ENCODE data around the gene CNFN. TPM values are rescaled to one million over a fixed set of nuclear protein-coding genes. Genes with fewer than 3 reads are reported as not detected.
A peak's percentile ranks its signal among the peaks of the same experiment; 100 is the strongest.

The CNFN gene
- polyA plus RNA-seq, 2 donors = 5,144 to 7,132 TPM

DNA sequence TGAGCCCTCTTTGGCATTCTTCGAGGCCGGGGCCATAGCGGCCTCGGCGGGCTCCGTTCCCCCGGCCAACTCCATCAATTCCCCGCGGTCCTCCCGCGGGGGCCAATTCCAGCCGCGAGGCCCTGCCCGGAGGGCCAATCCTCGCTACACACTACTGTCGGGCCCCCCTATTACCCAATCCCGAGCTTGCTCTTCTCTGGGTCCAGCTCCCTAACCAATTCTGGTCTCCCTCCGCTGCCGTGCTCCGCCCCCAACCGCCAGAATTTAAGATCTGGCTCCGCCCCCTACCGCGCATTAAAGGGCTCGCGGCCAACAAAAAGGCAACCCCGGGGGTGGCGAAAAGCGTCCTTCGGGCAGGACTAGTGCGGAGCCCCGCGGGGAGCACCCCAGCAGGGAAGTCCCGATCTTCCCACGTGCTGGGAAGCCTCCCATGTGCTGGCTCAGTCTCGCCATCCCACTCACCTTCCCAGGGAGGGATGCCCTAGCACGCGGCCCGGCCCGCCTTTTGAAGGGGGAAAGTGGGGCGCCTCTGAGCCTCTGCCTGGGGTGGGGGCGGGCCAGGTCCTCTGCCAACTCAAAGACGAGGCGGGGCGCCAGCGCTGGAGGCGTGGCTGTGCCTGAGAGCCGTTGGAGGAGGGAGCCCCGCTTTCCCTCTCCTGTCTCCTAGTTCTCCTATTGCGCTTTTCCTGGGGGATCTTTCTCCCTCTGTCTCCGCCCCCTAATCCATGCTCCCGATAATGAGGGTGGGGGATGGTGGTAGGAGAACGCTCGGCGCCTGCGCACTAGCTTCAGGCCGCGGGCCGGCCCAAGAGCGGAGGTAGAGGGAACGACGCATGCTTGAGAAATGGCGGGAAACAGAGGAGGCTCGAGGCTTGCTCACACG is 33.6 kb upstream of the CNFN start:
- H3K36me3 ChIP-seq (ENCODE audit: control insufficient read depth in 2 of 2, insufficient read depth in 2 of 2, low read length in 1 of 2) = no peaks in the 10 kb centered on the region
- peak overlapping the region; percentile 20 to 80 for H3K27ac ChIP-seq (ENCODE audit: low read depth in 2 of 2, low read length in 1 of 2)
- no peaks in the 10 kb centered on the region for H3K9me3 ChIP-seq (ENCODE audit: control insufficient read depth in 2 of 2, insufficient read depth in 1 of 2, low read depth in 1 of 2, low read length in 1 of 2)
- H3K4me3 ChIP-seq (ENCODE audit: low read depth in 1 of 2, low read length in 2 of 2) = peak overlapping the region; percentile 66 to 72
- no peaks in the 10 kb centered on the region for H3K27me3 ChIP-seq (ENCODE audit: control insufficient read depth in 1 of 2, insufficient read depth in 2 of 2, low read length in 2 of 2)
- peaks cover 7 to 28% of the 10 kb centered on the region in 2 donors for H3K4me1 ChIP-seq (ENCODE audit: control insufficient read depth in 2 of 2, insufficient read depth in 2 of 2, low read length in 1 of 2)
- 6 to 8% methylated on average over 62 to 65 of the region's 65 CpGs for WGBS, 2 donors

GRCh38 chr19:42422901-42423461 is 32.9 kb upstream of the CNFN start:
- H3K27me3 ChIP-seq (ENCODE audit: control insufficient read depth in 1 of 2, insufficient read depth in 2 of 2, low read length in 2 of 2) = no peaks in the 10 kb centered on the region
- H3K4me1 ChIP-seq (ENCODE audit: control insufficient read depth in 2 of 2, insufficient read depth in 2 of 2, low read length in 1 of 2) = peaks cover 7 to 28% of the 10 kb centered on the region in 2 donors
- H3K36me3 ChIP-seq (ENCODE audit: control insufficient read depth in 2 of 2, insufficient read depth in 2 of 2, low read length in 1 of 2) = no peaks in the 10 kb centered on the region
- H3K9me3 ChIP-seq (ENCODE audit: control insufficient read depth in 2 of 2, insufficient read depth in 1 of 2, low read depth in 1 of 2, low read length in 1 of 2) = no peaks in the 10 kb centered on the region
- H3K27ac ChIP-seq (ENCODE audit: low read depth in 2 of 2, low read length in 1 of 2) = peak overlapping the region; percentile 62 to 80
- peak overlapping the region; percentile 66 to 72 for H3K4me3 ChIP-seq (ENCODE audit: low read depth in 1 of 2, low read length in 2 of 2)
- WGBS, 2 donors = 2 to 6% methylated on average over 38 of the region's 38 CpGs

DNA sequence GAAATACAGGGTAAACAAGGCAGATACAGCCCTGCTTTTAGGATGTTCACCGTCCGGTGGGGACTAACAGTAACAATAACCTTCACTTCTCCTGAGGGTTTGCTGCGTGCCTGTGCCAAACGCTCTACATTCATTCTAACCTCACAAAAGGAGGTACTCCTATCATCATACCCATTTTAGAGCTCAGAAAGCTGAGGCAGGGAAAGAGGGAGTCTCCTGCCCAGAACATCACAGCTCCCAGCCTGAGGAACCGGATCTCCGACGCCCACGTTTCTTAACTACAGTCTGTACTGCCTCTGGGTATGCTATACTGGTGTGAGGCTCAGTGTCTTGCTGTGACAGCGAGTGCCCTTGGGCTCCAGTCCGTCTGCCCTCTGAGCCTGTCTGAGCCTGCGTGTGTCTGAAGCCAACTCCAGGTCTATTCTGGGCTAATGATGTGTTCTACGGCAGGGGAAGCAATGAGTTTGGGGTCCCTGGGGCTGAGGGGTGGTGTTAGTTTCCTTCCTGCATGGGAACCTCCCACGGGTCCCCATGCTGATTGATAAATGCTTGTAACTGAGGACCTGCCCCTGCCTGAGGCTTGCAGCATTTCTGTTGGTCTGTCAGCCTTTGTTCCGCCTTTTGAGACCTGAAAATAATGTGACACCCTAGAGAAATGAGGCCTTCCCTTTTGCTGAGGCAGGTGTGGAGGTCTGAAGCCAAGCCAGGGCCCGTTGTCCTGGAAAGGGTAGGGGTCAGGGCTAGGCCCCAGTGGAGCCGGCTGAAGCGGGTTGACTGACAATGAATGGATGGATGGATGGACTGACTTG is 32.2 kb upstream of the CNFN start:
- no peaks in the 10 kb centered on the region for H3K36me3 ChIP-seq (ENCODE audit: control insufficient read depth in 2 of 2, insufficient read depth in 2 of 2, low read length in 1 of 2)
- no peaks in the 10 kb centered on the region for H3K27me3 ChIP-seq (ENCODE audit: control insufficient read depth in 1 of 2, insufficient read depth in 2 of 2, low read length in 2 of 2)
- WGBS, 2 donors = 38 to 47% methylated on average over 17 of the region's 17 CpGs
- no peaks in the 10 kb centered on the region for H3K9me3 ChIP-seq (ENCODE audit: control insufficient read depth in 2 of 2, insufficient read depth in 1 of 2, low read depth in 1 of 2, low read length in 1 of 2)
- H3K4me3 ChIP-seq (ENCODE audit: low read depth in 1 of 2, low read length in 2 of 2) = peak overlapping the region; percentile 66 to 72
- peak overlapping the region; percentile 62 to 80 for H3K27ac ChIP-seq (ENCODE audit: low read depth in 2 of 2, low read length in 1 of 2)
- peaks cover 7 to 28% of the 10 kb centered on the region in 2 donors for H3K4me1 ChIP-seq (ENCODE audit: control insufficient read depth in 2 of 2, insufficient read depth in 2 of 2, low read length in 1 of 2)

GRCh38 chr19:42421591-42422031 is 31.5 kb upstream of the CNFN start:
- Histone ChIP-seq H3K4me3 (ENCODE audit: low read depth in 1 of 2, low read length in 2 of 2) (no peak overlapping the region), H3K27ac (ENCODE audit: low read depth in 2 of 2, low read length in 1 of 2) (peak overlapping the region; percentile 62 to 87), H3K9me3 (ENCODE audit: control insufficient read depth in 2 of 2, insufficient read depth in 1 of 2, low read depth in 1 of 2, low read length in 1 of 2) (no peaks in the 10 kb centered on the region), H3K4me1 (ENCODE audit: control insufficient read depth in 2 of 2, insufficient read depth in 2 of 2, low read length in 1 of 2) (peaks cover 7 to 28% of the 10 kb centered on the region in 2 donors), H3K36me3 (ENCODE audit: control insufficient read depth in 2 of 2, insufficient read depth in 2 of 2, low read length in 1 of 2) (no peaks in the 10 kb centered on the region), H3K27me3 (ENCODE audit: control insufficient read depth in 1 of 2, insufficient read depth in 2 of 2, low read length in 2 of 2) (no peaks in the 10 kb centered on the region)
- 41 to 50% methylated on average over 9 of the region's 9 CpGs for WGBS, 2 donors

DNA sequence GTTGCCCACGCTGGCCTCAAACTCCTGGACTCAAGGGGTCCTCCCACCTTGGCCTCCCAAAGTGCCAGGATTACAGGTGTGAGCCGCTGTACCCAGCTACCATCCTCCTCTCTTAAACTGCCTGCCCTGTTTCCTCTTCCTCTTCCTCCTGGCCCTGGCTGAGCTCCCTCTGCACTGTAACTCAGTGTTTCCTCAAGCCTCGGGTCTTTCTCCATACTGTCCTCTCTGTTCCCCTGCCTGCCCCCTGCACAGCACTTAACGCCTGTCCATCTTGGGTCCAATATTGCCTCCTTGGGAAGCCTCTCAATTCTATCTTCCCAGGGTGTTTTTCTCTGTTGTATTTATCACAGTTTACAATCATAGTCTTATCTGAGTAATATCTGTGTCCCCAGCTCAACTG is 31.0 kb upstream of the CNFN start:
- Histone ChIP-seq H3K27ac (ENCODE audit: low read depth in 2 of 2, low read length in 1 of 2) (peak overlapping the region; percentile 62 to 87), H3K9me3 (ENCODE audit: control insufficient read depth in 2 of 2, insufficient read depth in 1 of 2, low read depth in 1 of 2, low read length in 1 of 2) (no peaks in the 10 kb centered on the region), H3K36me3 (ENCODE audit: control insufficient read depth in 2 of 2, insufficient read depth in 2 of 2, low read length in 1 of 2) (no peaks in the 10 kb centered on the region), H3K4me3 (ENCODE audit: low read depth in 1 of 2, low read length in 2 of 2) (no peak overlapping the region), H3K4me1 (ENCODE audit: control insufficient read depth in 2 of 2, insufficient read depth in 2 of 2, low read length in 1 of 2) (peaks cover 7 to 28% of the 10 kb centered on the region in 2 donors), H3K27me3 (ENCODE audit: control insufficient read depth in 1 of 2, insufficient read depth in 2 of 2, low read length in 2 of 2) (no peaks in the 10 kb centered on the region)
- WGBS, 2 donors = 72 to 76% methylated on average over 4 of the region's 4 CpGs

GRCh38 chr19:42420055-42420544 is 30.0 kb upstream of the CNFN start:
- Histone ChIP-seq H3K27me3 (ENCODE audit: control insufficient read depth in 1 of 2, insufficient read depth in 2 of 2, low read length in 2 of 2) (no peaks in the 10 kb centered on the region), H3K36me3 (ENCODE audit: control insufficient read depth in 2 of 2, insufficient read depth in 2 of 2, low read length in 1 of 2) (no peaks in the 10 kb centered on the region), H3K27ac (ENCODE audit: low read depth in 2 of 2, low read length in 1 of 2) (peak overlapping the region; percentile 37 to 87), H3K4me1 (ENCODE audit: control insufficient read depth in 2 of 2, insufficient read depth in 2 of 2, low read length in 1 of 2) (peaks cover 7 to 28% of the 10 kb centered on the region in 2 donors), H3K9me3 (ENCODE audit: control insufficient read depth in 2 of 2, insufficient read depth in 1 of 2, low read depth in 1 of 2, low read length in 1 of 2) (no peaks in the 10 kb centered on the region), H3K4me3 (ENCODE audit: low read depth in 1 of 2, low read length in 2 of 2) (no peak overlapping the region)
- WGBS, 2 donors = 24 to 25% methylated on average over 10 of the region's 10 CpGs

DNA sequence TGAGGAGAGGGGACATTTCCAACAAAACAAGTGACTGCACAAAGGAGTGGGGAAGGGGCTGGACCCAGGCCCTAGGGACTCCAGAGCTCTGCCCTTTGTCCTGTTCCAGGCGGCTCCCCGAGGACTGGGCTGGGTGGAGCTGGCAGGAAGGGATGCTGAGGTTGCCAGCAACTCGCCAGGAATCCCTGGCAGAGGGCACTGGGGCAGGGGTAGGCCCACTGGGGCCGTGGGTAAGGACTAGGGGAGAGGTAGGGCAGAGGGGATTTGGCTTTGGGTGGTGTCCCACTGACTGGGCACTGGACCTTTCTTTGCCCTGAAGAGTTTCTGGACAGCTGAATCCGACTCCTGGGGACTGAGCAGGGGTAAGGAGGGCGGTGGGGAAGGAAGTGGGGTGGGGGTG is 29.2 kb upstream of the CNFN start:
- 59 to 60% methylated on average over 6 of the region's 6 CpGs for WGBS, 2 donors
- H3K36me3 ChIP-seq (ENCODE audit: control insufficient read depth in 2 of 2, insufficient read depth in 2 of 2, low read length in 1 of 2) = no peaks in the 10 kb centered on the region
- H3K27ac ChIP-seq (ENCODE audit: low read depth in 2 of 2, low read length in 1 of 2) = peak overlapping the region in 1 of 2 donors; percentile 10
- H3K9me3 ChIP-seq (ENCODE audit: control insufficient read depth in 2 of 2, insufficient read depth in 1 of 2, low read depth in 1 of 2, low read length in 1 of 2) = no peaks in the 10 kb centered on the region
- H3K27me3 ChIP-seq (ENCODE audit: control insufficient read depth in 1 of 2, insufficient read depth in 2 of 2, low read length in 2 of 2) = no peaks in the 10 kb centered on the region
- no peak overlapping the region for H3K4me3 ChIP-seq (ENCODE audit: low read depth in 1 of 2, low read length in 2 of 2)
- peaks cover 7 to 27% of the 10 kb centered on the region in 2 donors for H3K4me1 ChIP-seq (ENCODE audit: control insufficient read depth in 2 of 2, insufficient read depth in 2 of 2, low read length in 1 of 2)

- peaks cover 0 to 11% of the 10 kb centered on the region in 2 donors for H3K36me3 ChIP-seq (ENCODE audit: control insufficient read depth in 2 of 2, insufficient read depth in 2 of 2, low read length in 1 of 2)
- peaks cover 4 to 7% of the 10 kb centered on the region in 2 donors for H3K4me1 ChIP-seq (ENCODE audit: control insufficient read depth in 2 of 2, insufficient read depth in 2 of 2, low read length in 1 of 2)
- H3K4me3 ChIP-seq (ENCODE audit: low read depth in 1 of 2, low read length in 2 of 2) = no peak overlapping the region
- H3K27me3 ChIP-seq (ENCODE audit: control insufficient read depth in 1 of 2, insufficient read depth in 2 of 2, low read length in 2 of 2) = no peaks in the 10 kb centered on the region
- 74 to 80% methylated on average over 4 of the region's 4 CpGs for WGBS, 2 donors
- no peaks in the 10 kb centered on the region for H3K9me3 ChIP-seq (ENCODE audit: control insufficient read depth in 2 of 2, insufficient read depth in 1 of 2, low read depth in 1 of 2, low read length in 1 of 2)
- H3K27ac ChIP-seq (ENCODE audit: low read depth in 2 of 2, low read length in 1 of 2) = no peak overlapping the region
Observed at GRCh38 chr19:42412661-42413076, 22.6 kb upstream of the CNFN start.

DNA sequence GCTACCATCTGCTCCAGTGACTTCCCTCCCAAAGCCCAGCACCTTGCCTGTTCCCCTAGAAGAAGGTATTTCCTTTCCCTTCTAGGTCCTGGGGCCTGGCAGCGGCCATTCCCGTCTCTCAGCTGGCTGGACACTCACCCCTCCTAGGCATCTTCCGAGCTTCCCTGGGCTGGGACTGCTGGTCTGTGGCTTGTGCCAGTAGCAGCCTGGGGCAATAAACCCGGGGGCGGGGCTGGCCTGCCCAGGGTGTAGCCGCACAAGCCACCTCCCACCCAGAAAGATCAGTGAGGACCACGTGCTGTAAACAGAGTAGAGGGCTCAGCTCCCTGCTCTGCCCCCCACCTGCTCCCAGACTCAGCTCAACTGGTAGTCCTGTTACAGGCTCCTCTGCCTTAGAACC is 22.1 kb upstream of the CNFN start:
- H3K4me3 ChIP-seq (ENCODE audit: low read depth in 1 of 2, low read length in 2 of 2) = no peak overlapping the region
- 53 to 61% methylated on average over 7 of the region's 7 CpGs for WGBS, 2 donors
- H3K4me1 ChIP-seq (ENCODE audit: control insufficient read depth in 2 of 2, insufficient read depth in 2 of 2, low read length in 1 of 2) = peaks cover 4 to 7% of the 10 kb centered on the region in 2 donors
- H3K9me3 ChIP-seq (ENCODE audit: control insufficient read depth in 2 of 2, insufficient read depth in 1 of 2, low read depth in 1 of 2, low read length in 1 of 2) = no peaks in the 10 kb centered on the region
- H3K27me3 ChIP-seq (ENCODE audit: control insufficient read depth in 1 of 2, insufficient read depth in 2 of 2, low read length in 2 of 2) = no peaks in the 10 kb centered on the region
- H3K36me3 ChIP-seq (ENCODE audit: control insufficient read depth in 2 of 2, insufficient read depth in 2 of 2, low read length in 1 of 2) = peaks cover 0 to 13% of the 10 kb centered on the region in 2 donors
- no peak overlapping the region for H3K27ac ChIP-seq (ENCODE audit: low read depth in 2 of 2, low read length in 1 of 2)

Measured in esophagus (tissue), 2 donors.